ENCODE data around the gene MYADML2. TPM values are rescaled to one million over a fixed set of nuclear protein-coding genes. Genes with fewer than 3 reads are reported as not detected.

MYADML2 gene
- total RNA-seq, 2 donors from 2014 or later = 0.27 TPM; not detected in 1

GRCh38 chr17:81913394-81914102 is 33.5 kb downstream of the MYADML2 start:
- no peak for TF ChIP-seq CTCF (IDR thresholded peaks at IDR 0.05)
- Histone ChIP-seq H3K27ac (no peak overlapping the region), H3K9ac (ENCODE audit: low read depth in 2 of 2, low read length in 2 of 2) (no peak overlapping the region), H3K27me3 (no peaks in the 10 kb centered on the region), H3K36me3 (peaks cover 13% of the 10 kb centered on the region), H3K4me3 (no peak overlapping the region), H3K9me3 (no peaks in the 10 kb centered on the region), H3K4me1 (peaks cover 9% of the 10 kb centered on the region)
- intact Hi-C loops (cut with DNase I) = no loop called here
- DNase-seq = no peak

- intact Hi-C loops (cut with DNase I) = no loop called here
- Histone ChIP-seq H3K36me3 (peaks cover 13% of the 10 kb centered on the region), H3K27ac (no peak overlapping the region), H3K4me1 (peaks cover 5% of the 10 kb centered on the region), H3K27me3 (no peaks in the 10 kb centered on the region), H3K4me3 (no peak overlapping the region), H3K9ac (ENCODE audit: low read depth in 2 of 2, low read length in 2 of 2) (no peak overlapping the region), H3K9me3 (no peaks in the 10 kb centered on the region)
- DNase-seq = no peak
- no peak for TF ChIP-seq CTCF (IDR thresholded peaks at IDR 0.05)
These were observed 34.4 kb downstream of the MYADML2 start for GRCh38 chr17:81912441-81913309.

GRCh38 chr17:81911969-81912368 is 35.1 kb downstream of the MYADML2 start:
- no peak overlapping the region for H3K4me3 ChIP-seq
- intact Hi-C loops (cut with DNase I) = no loop called here
- no peaks in the 10 kb centered on the region for H3K9me3 ChIP-seq
- no peak for DNase-seq
- H3K27me3 ChIP-seq = no peaks in the 10 kb centered on the region
- H3K4me1 ChIP-seq = peaks cover 5% of the 10 kb centered on the region
- no peak overlapping the region for H3K9ac ChIP-seq (ENCODE audit: low read depth in 2 of 2, low read length in 2 of 2)
- H3K27ac ChIP-seq = no peak overlapping the region
- H3K36me3 ChIP-seq = peaks cover 13% of the 10 kb centered on the region
- TF ChIP-seq CTCF (IDR thresholded peaks at IDR 0.05) = peak; percentile 6

GRCh38 chr17:81911277-81911961 is 35.6 kb downstream of the MYADML2 start, which contains the start of gene PCYT2:
Gene PCYT2, minus strand, starts transcription at chr17:81911399. Its CDS starts 44 bp downstream, at chr17:81911355.
- Histone ChIP-seq H3K9ac (ENCODE audit: low read depth in 2 of 2, low read length in 2 of 2) (peak within 1 kb of the TSS; percentile 80 to 83), H3K9me3 (no peaks in the 10 kb centered on the region), H3K4me1 (no peaks in the 10 kb centered on the region), H3K27ac (peak within 1 kb of the TSS; percentile 71), H3K27me3 (no peaks in the 10 kb centered on the region), H3K36me3 (peaks cover 13% of the 10 kb centered on the region), H3K4me3 (peak within 1 kb of the TSS; percentile 95)
- peak; percentile 95 for DNase-seq
- intact Hi-C loops (cut with DNase I) = no loop called here
- peak; percentile 15 for TF ChIP-seq CTCF (IDR thresholded peaks at IDR 0.05)

- DNase-seq = no peak
- Histone ChIP-seq H3K4me3 (peak overlapping the region; percentile 95), H3K27ac (peak overlapping the region; percentile 71), H3K4me1 (no peaks in the 10 kb centered on the region), H3K9ac (ENCODE audit: low read depth in 2 of 2, low read length in 2 of 2) (peak overlapping the region; percentile 80 to 83), H3K36me3 (peaks cover 13% of the 10 kb centered on the region), H3K27me3 (no peaks in the 10 kb centered on the region), H3K9me3 (no peaks in the 10 kb centered on the region)
- no peak for TF ChIP-seq CTCF (IDR thresholded peaks at IDR 0.05)
- intact Hi-C loops (cut with DNase I) = no loop called here
These were observed 36.2 kb downstream of the MYADML2 start for GRCh38 chr17:81910840-81911276.
